Endothelial cell of umbilical vein (primary cell): ENCODE results near the gene MFNG. TPM values are rescaled to one million over a fixed set of nuclear protein-coding genes. Genes with fewer than 3 reads are reported as not detected.

Experiments used
- BruUV-seq: library from RNA; stranded (reverse); fragments of 400-500 nt; replicated peaks from 2 replicates; lab custom pipeline; 2021; lab: Mats Ljungman, UMichigan
- CTCF ChIA-PET: fragments of 300-600, 350-600 bp; sonication (Branson Sonifier 250); formaldehyde crosslinking; loops from one replicate; lab custom pipeline; 2021; ENCODE audit warnings: antibody characterized with exemption, inconsistent platforms; lab: Charles Lee
- POLR2A ChIA-PET: fragments of 300-600, 350-600 bp; sonication (Branson Sonifier 250); formaldehyde crosslinking; loops from one replicate; lab custom pipeline; 2021; ENCODE audit warnings: antibody characterized with exemption, inconsistent platforms; lab: Charles Lee
- DNase-seq: peaks from one replicate; pipeline ENCODE4 v3.0.0-alpha.2; 2011; ENCODE audit warnings: low read depth, low spot score
- FAIRE-seq: peaks from 2 replicates; lab custom pipeline; 2011; peaks lifted over from hg19 to GRCh38; lab: Jason Lieb, UNC
- H2AFZ ChIP-seq: 2 replicates; pipeline ENCODE4 v1.6.0; 2012; ENCODE audit warnings: low read depth, low read length, control low read depth, inconsistent platforms
- H3K27ac ChIP-seq: 2 replicates; pipeline ENCODE4 v1.5.1; 2011; ENCODE audit warnings: low read depth, mild to moderate bottlenecking, control low read depth, low read length, moderate library complexity; ENCODE audit not compliant: insufficient read depth
- H3K27me3 ChIP-seq, 2 experiments: 2 replicates each; pipeline versions ENCODE4 v1.6.0 to v1.6.1; 2011; ENCODE audit warnings: low read length in 2 of 2, mixed read lengths in 1 of 2; ENCODE audit not compliant: control insufficient read depth in 2 of 2, insufficient read depth in 2 of 2
- H3K36me3 ChIP-seq, 2 experiments: 2 replicates in 1 of 2; 3 replicates in 1 of 2; pipeline ENCODE4 v1.5.1; 2011; ENCODE audit warnings: low read length in 2 of 2, mild to moderate bottlenecking in 1 of 2, moderate library complexity in 1 of 2; ENCODE audit not compliant: control insufficient read depth in 2 of 2, insufficient read depth in 2 of 2; ENCODE audit errors: extremely low read depth in 1 of 2
- H3K4me1 ChIP-seq: 3 replicates; pipeline ENCODE4 v1.5.1; 2011; ENCODE audit warnings: mild to moderate bottlenecking, low read length; ENCODE audit not compliant: control insufficient read depth, insufficient read depth; ENCODE audit errors: extremely low read depth
- H3K4me2 ChIP-seq: 2 replicates; pipeline ENCODE4 v1.6.1; 2011; ENCODE audit warnings: low read length, control low read depth, mixed read lengths; ENCODE audit not compliant: insufficient read depth
- H3K4me3 ChIP-seq, 3 experiments: fragments of 200-600 bp in 1 of 3; sonication (generic), shearing (Covaris generic) in 1 of 3; replicated peaks in 1 of 3; 2 replicates each; pipeline ENCODE4 v1.5.1; 2011 to 2016; ENCODE audit warnings: control low read depth in 3 of 3, low read length in 3 of 3, mild to moderate bottlenecking in 2 of 3, inconsistent platforms in 1 of 3, low read depth in 1 of 3, moderate library complexity in 1 of 3; ENCODE audit not compliant: insufficient read depth in 1 of 3
- H3K79me2 ChIP-seq: 2 replicates; pipeline ENCODE4 v1.6.0; 2012; ENCODE audit warnings: low read length, inconsistent platforms; ENCODE audit not compliant: control insufficient read depth, insufficient read depth
- H3K9ac ChIP-seq: replicated peaks from 2 replicates; pipeline ENCODE3; 2011; ENCODE audit warnings: low read length, control low read depth; ENCODE audit not compliant: insufficient read depth; ENCODE audit errors: extremely low read depth
- H3K9me1 ChIP-seq: replicated peaks from 3 replicates; pipeline ENCODE4 v1.6.0; 2011; ENCODE audit warnings: mild to moderate bottlenecking, low read length; ENCODE audit not compliant: control insufficient read depth, insufficient read depth; ENCODE audit errors: extremely low read depth
- H3K9me3 ChIP-seq: replicated peaks from 2 replicates; pipeline ENCODE4 v1.5.1; 2012; ENCODE audit warnings: low read length, inconsistent platforms; ENCODE audit not compliant: control insufficient read depth, insufficient read depth
- H4K20me1 ChIP-seq: replicated peaks from 2 replicates; pipeline ENCODE3; 2011; ENCODE audit warnings: mild to moderate bottlenecking, low read length; ENCODE audit not compliant: control insufficient read depth, insufficient read depth; ENCODE audit errors: extremely low read depth
- EZH2 ChIP-seq: IDR thresholded peaks from 2 replicates; pipeline ENCODE4 v1.6.1; 2012; ENCODE audit warnings: borderline replicate concordance, low read depth, mild to moderate bottlenecking, moderate library complexity, low read length, inconsistent platforms; ENCODE audit not compliant: severe bottlenecking
- GATA2 ChIP-seq: IDR thresholded peaks from 2 replicates; pipeline ENCODE4 v1.7.0; 2011; ENCODE audit warnings: low read depth, mild to moderate bottlenecking, moderate library complexity, mixed read lengths, low read length; ENCODE audit not compliant: insufficient read length, insufficient read depth
- JUN ChIP-seq: IDR thresholded peaks from 2 replicates; pipeline ENCODE4 v1.6.1; 2011; ENCODE audit warnings: borderline replicate concordance, low read depth; ENCODE audit not compliant: insufficient read length, insufficient read depth
- MAX ChIP-seq: IDR thresholded peaks from 2 replicates; pipeline ENCODE4 v1.6.1; 2011; ENCODE audit not compliant: insufficient read depth, insufficient read length
- MYC ChIP-seq: IDR thresholded peaks from one replicate; pipeline ENCODE4 v1.6.1; 2011; ENCODE audit warnings: mild to moderate bottlenecking, low read depth, low read length
- POLR2A ChIP-seq: IDR thresholded peaks from 2 replicates; pipeline ENCODE4 v1.6.1; 2012; ENCODE audit warnings: low read depth, mild to moderate bottlenecking, control low read depth, low read length
- dilution Hi-C: fragments of 300-500 bp; cut with MboI; formaldehyde crosslinking; loops from one replicate; pipeline ENCODE4 v1.15.0; 2019; ENCODE audit warnings: low sequenced_read_pairs; ENCODE audit not compliant: extremely low pct_ligation_motif_present
- intact Hi-C: fragments of 100-400 bp; cut with micrococcal nuclease; formaldehyde crosslinking; loops from one replicate; pipeline ENCODE4 v1.10.0; 2022
- polyA plus RNA-seq, 4 experiments: library from polyadenylated mRNA; depleted of rRNA in 3 of 4; stranded (reverse) in 3 of 4; unstranded in 1 of 4; fragments of >200 nt; gene quantifications; 2 replicates each; pipeline versions ENCODE4 v1.2.1 to v1.2.3, GENCODE V29; 2011 to 2012; ENCODE audit warnings: missing spikeins in 1 of 4
- total RNA-seq: library from RNA; stranded (reverse); gene quantifications from 2 replicates; pipeline ENCODE4 v1.2.3, GENCODE V29; 2021

Gene MFNG
- total and polyA plus RNA-seq, 2 donors (not counting 3 experiments of a cell fraction or from before 2014, with no cell fraction given), result 188 to 257 TPM

GRCh38 chr22:37535159-37535558, 49.0 kb upstream of the MFNG start:
- intact Hi-C loops (no loop called here), dilution Hi-C loops (no loop called here)
- no peaks in the 10 kb centered on the region for H4K20me1 ChIP-seq
- H3K9me3 ChIP-seq, result no peaks in the 10 kb centered on the region
- no peak overlapping the region for H2AFZ ChIP-seq
- H3K4me1 ChIP-seq, result peaks cover 3% of the 10 kb centered on the region
- CTCF ChIA-PET, result interaction anchor here (1.0 kb wide), 1 partner anchor 57 kb away, joined by 4 read pairs; no protein-coding TSS in a partner anchor
- POLR2A ChIA-PET, result no interaction called here
- DNase-seq (no peak), FAIRE-seq (no peak)
- H3K27ac ChIP-seq, result no peak overlapping the region
- no peaks in the 10 kb centered on the region for H3K9me1 ChIP-seq
- no peak overlapping the region for H3K9ac ChIP-seq
- no peak overlapping the region for H3K4me3 ChIP-seq
- H3K79me2 ChIP-seq, result no peaks in the 10 kb centered on the region
- no peak overlapping the region for H3K4me2 ChIP-seq
- no TSS peak for BruUV-seq
- no peaks in the 10 kb centered on the region for H3K27me3 ChIP-seq
- no peaks in the 10 kb centered on the region for H3K36me3 ChIP-seq
- no peak for TF ChIP-seq MAX
- TF ChIP-seq EZH2, result no peak
- TF ChIP-seq GATA2, result no peak
- TF ChIP-seq MYC, result no peak
- no peak for TF ChIP-seq JUN

- no peak overlapping the region for H3K9ac ChIP-seq
- no peak for DNase-seq
- H3K27ac ChIP-seq, result no peak overlapping the region
- H3K9me1 ChIP-seq, result no peaks in the 10 kb centered on the region
- no peaks in the 10 kb centered on the region for H3K27me3 ChIP-seq
- BruUV-seq, result no TSS peak
- dilution Hi-C loops, result no loop called here
- intact Hi-C loops, result no loop called here
- H3K79me2 ChIP-seq, result no peaks in the 10 kb centered on the region
- no peaks in the 10 kb centered on the region for H3K9me3 ChIP-seq
- POLR2A ChIA-PET, result no interaction called here
- FAIRE-seq, result no peak
- peaks cover 3% of the 10 kb centered on the region for H3K4me1 ChIP-seq
- H2AFZ ChIP-seq, result no peak overlapping the region
- H3K36me3 ChIP-seq, result no peaks in the 10 kb centered on the region
- H4K20me1 ChIP-seq, result no peaks in the 10 kb centered on the region
- TF ChIP-seq POLR2A (no peak), JUN (no peak)
- H3K4me3 ChIP-seq, result no peak overlapping the region
- CTCF ChIA-PET, result interaction anchor here (2.5 kb wide), 1 partner anchor 58 kb away, joined by 14 read pairs; no protein-coding TSS in a partner anchor
- no peak overlapping the region for H3K4me2 ChIP-seq
Measured at GRCh38 chr22:37534445-37534844, 48.3 kb upstream of the MFNG start.
